ENCODE results near the gene FAM227B.

- TF ChIP-seq CTCF (IDR thresholded peaks at IDR 0.05; ENCODE audit: low read length), result no peak
- no peak for TF ChIP-seq EZH2 (IDR thresholded peaks at IDR 0.05; ENCODE audit: borderline replicate concordance, low read length)
These were observed 147.6 kb downstream of the FAM227B start for GRCh38 chr15:49473031-49473430.

All from OCI-LY1 (cell line).